Astrocyte (in vitro differentiated cells and primary cell): ENCODE results near the gene DCT.

Source experiments
- EZH2 ChIP-seq: IDR thresholded peaks from 2 replicates; pipeline ENCODE4 v1.6.1; 2012; ENCODE audit warnings: mild to moderate bottlenecking, low read length, inconsistent platforms; ENCODE audit not compliant: insufficient read depth
- TF ChIP-seq, protein P1 (sequence below): IDR thresholded peaks from 2 replicates; pipeline ENCODE4 v1.5.1; 2011; ENCODE audit warnings: low read depth, mild to moderate bottlenecking, inconsistent platforms, low read length, moderate library complexity; ENCODE audit not compliant: insufficient read depth

DNA sequence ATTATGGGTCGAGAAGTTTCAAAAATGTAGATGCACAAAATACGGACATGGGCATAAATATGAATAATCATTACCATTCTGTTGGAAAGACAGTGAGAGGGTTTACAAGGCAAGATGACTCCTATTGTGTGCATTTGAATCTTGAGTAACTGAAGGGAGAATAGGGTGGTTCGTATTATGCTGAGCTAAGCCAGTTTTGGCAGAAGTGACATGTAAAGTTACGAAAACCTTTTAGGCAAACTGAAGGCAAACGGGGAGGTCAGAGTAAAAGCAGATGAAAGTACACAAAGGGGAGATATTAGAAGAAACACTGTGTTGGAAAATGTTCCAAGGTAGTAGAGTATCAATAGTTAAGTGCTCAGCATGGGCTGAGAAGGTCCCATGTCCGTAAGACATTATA, 16.8 kb downstream of the DCT start:
- TF ChIP-seq, protein P1, sequence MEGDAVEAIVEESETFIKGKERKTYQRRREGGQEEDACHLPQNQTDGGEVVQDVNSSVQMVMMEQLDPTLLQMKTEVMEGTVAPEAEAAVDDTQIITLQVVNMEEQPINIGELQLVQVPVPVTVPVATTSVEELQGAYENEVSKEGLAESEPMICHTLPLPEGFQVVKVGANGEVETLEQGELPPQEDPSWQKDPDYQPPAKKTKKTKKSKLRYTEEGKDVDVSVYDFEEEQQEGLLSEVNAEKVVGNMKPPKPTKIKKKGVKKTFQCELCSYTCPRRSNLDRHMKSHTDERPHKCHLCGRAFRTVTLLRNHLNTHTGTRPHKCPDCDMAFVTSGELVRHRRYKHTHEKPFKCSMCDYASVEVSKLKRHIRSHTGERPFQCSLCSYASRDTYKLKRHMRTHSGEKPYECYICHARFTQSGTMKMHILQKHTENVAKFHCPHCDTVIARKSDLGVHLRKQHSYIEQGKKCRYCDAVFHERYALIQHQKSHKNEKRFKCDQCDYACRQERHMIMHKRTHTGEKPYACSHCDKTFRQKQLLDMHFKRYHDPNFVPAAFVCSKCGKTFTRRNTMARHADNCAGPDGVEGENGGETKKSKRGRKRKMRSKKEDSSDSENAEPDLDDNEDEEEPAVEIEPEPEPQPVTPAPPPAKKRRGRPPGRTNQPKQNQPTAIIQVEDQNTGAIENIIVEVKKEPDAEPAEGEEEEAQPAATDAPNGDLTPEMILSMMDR: no peak
- no peak for TF ChIP-seq EZH2
